Measurements from ENCODE around the gene PEX5. TPM values are rescaled to one million over a fixed set of nuclear protein-coding genes. Genes with fewer than 3 reads are reported as not detected.

PEX5 gene
- total RNA-seq = 10 to 100 TPM; 32.8 to 53.5 (median 38.4) TPM

DNA sequence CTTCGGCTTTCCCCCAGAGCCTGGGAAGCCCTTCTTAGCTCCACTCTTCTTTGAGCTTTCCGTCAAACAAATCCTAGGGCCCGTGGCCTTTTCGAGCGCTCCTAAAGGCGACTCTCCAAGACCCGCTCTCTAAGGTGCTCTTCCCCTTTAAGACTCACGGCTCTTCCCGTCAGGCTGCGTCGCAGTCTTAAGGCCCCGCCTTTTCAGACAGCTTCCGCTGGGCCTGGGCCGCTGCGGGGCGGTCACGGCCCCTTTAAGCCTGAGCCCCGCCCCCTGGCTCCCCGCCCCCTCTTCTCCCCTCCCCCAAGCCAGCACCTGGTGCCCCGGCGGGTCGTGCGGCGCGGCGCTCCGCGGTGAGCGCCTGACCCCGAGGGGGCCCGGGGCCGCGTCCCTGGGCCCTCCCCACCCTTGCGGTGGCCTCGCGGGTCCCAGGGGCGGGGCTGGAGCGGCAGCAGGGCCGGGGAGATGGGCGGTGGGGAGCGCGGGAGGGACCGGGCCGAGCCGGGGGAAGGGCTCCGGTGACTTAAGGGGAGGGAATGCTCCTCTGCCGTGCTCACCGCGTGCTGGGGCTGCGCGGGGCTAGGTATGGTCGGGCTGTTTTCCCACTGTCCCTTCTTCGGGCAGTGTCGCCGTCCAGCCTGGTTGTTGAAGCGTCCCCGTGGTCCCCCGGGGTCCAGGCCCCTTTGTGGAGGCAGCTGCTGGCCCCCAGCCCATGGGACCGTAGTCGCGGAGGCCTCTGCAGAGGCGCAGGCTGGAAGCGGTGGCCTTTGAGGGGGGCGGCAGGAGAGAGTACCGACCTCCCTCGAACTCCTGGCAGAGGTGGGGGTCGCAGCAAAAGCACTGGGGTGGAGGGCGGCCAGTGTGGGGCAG is at the start of gene PEX5:
Gene PEX5, plus strand, starts transcription at position 289 of the 870 bp plus-strand sequence. CDS start 692 bp downstream, outside the sequence.
- under 1% methylated on average over 32 of the region's 68 CpGs for WGBS
- Histone ChIP-seq H3K27ac (replicated peaks in 1 of 4) (peak within 1 kb of the TSS; percentile 89 to 95 (median 90)), H3K27me3 (no peaks in the 10 kb centered on the region), H3K4me3 (peak within 1 kb of the TSS; percentile 76 to 97 (median 87)), H3K9me3 (no peaks in the 10 kb centered on the region), H3K4me1 (peaks cover 20 to 39% (median 28%) of the 10 kb centered on the region in 4 donors), H3K36me3 (peaks cover 13 to 25% (median 20%) of the 10 kb centered on the region in 4 donors)
- intact Hi-C loops (cut with DNase I) = no loop called here
- peak; percentile 12 for TF ChIP-seq POLR2A (IDR thresholded peaks at IDR 0.05; ENCODE audit: low read depth)
- no peak for TF ChIP-seq EP300 (IDR thresholded peaks at IDR 0.05)
- peak; percentile 83 to 88 for TF ChIP-seq POLR2AphosphoS5 (IDR thresholded peaks at IDR 0.05)
- no peak for TF ChIP-seq CTCF (IDR thresholded peaks at IDR 0.05)
- DNase-seq (ENCODE audit: extremely low spot score) = peak; percentile 94

GRCh38 chr12:7141351-7142005 is 48.0 kb upstream of the PEX5 start:
- intact Hi-C loops (cut with DNase I) = no loop called here
- WGBS = 90% methylated on average over 7 of the region's 7 CpGs

DNA sequence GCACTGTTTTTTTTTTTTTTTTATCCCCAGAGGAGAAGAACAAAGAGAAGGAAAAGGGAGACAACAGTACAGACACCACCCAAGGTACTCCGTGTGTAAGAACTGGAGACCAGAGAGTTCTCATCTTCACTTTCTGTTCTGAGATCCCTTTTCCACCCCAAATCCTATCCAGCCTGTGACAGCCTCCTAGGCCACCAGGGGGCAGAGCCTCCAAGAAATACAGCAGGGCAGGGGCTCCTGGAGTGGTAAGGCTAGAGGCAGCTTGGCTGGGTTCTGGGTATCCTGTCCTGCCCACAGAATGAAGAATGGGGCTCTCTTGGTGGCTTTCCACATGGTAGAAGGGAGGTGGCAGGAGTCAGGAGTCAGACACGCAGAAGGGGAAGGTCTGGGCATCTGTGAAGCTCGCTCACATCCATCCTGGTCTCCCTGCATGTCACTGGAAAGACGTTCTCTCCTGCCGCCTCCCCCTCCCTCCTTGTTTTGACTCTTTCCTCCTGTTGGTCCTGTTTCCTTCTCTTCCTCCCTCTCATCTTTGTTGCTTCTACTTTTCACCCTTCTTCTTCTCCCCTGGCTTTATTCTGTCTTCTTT is 47.3 kb upstream of the PEX5 start:
- H3K36me3 ChIP-seq = peaks cover 0 to 57% (median 9%) of the 10 kb centered on the region in 4 donors
- intact Hi-C loops (cut with DNase I) = no loop called here
- no peak overlapping the region for H3K27ac ChIP-seq (replicated peaks in 1 of 4)
- no peaks in the 10 kb centered on the region for H3K9me3 ChIP-seq
- H3K27me3 ChIP-seq = no peaks in the 10 kb centered on the region
- TF ChIP-seq EP300 (IDR thresholded peaks at IDR 0.05) (no peak), CTCF (IDR thresholded peaks at IDR 0.05) (peak; percentile 43 to 67 (median 55))
- no peak for DNase-seq (ENCODE audit: extremely low spot score)
- peaks cover 0 to 11% (median 0%) of the 10 kb centered on the region in 4 donors for H3K4me1 ChIP-seq
- 66% methylated on average over 5 of the region's 5 CpGs for WGBS
- H3K4me3 ChIP-seq = no peak overlapping the region

More at GRCh38 chr12:7141351-7142005, 48.0 kb upstream of the PEX5 start:
- H3K27ac ChIP-seq (replicated peaks in 1 of 4) = no peak overlapping the region
- no peak for DNase-seq (ENCODE audit: extremely low spot score)
- no peak overlapping the region for H3K4me3 ChIP-seq
- TF ChIP-seq CTCF (IDR thresholded peaks at IDR 0.05) (no peak), POLR2AphosphoS5 (IDR thresholded peaks at IDR 0.05) (no peak), POLR2A (IDR thresholded peaks at IDR 0.05; ENCODE audit: low read depth) (no peak), EP300 (IDR thresholded peaks at IDR 0.05) (no peak)
- H3K36me3 ChIP-seq = peaks cover 0 to 59% (median 16%) of the 10 kb centered on the region in 4 donors
- H3K9me3 ChIP-seq = no peaks in the 10 kb centered on the region
- no peaks in the 10 kb centered on the region for H3K27me3 ChIP-seq
- H3K4me1 ChIP-seq = peaks cover 0 to 11% (median 0%) of the 10 kb centered on the region in 4 donors

GRCh38 chr12:7142809-7143465 is 46.5 kb upstream of the PEX5 start:
- Histone ChIP-seq H3K4me3 (no peak overlapping the region), H3K4me1 (peaks cover 0 to 11% (median 0%) of the 10 kb centered on the region in 4 donors), H3K27me3 (no peaks in the 10 kb centered on the region), H3K9me3 (no peaks in the 10 kb centered on the region), H3K27ac (replicated peaks in 1 of 4) (no peak overlapping the region), H3K36me3 (peaks cover 0 to 52% (median 7%) of the 10 kb centered on the region in 4 donors)
- intact Hi-C loops (cut with DNase I) = no loop called here
- no peak for TF ChIP-seq POLR2AphosphoS5 (IDR thresholded peaks at IDR 0.05)
- TF ChIP-seq EP300 (IDR thresholded peaks at IDR 0.05) = no peak
- TF ChIP-seq CTCF (IDR thresholded peaks at IDR 0.05) = no peak
- TF ChIP-seq POLR2A (IDR thresholded peaks at IDR 0.05; ENCODE audit: low read depth) = no peak
- no peak for DNase-seq (ENCODE audit: extremely low spot score)
- WGBS = 97% methylated on average over 18 of the region's 18 CpGs
